ENCODE results near the gene EIF2B5. TPM values are rescaled to one million over a fixed set of nuclear protein-coding genes. Genes with fewer than 3 reads are reported as not detected.

Gene EIF2B5
- total RNA-seq, 1 donor from 2014 or later = 38.1 TPM

GRCh38 chr3:184176377-184177330 lies 41.5 kb downstream of the EIF2B5 start:
- H3K27ac ChIP-seq (ENCODE audit: low read depth, low read length) = peak overlapping the region; percentile 93
- H3K9me3 ChIP-seq (ENCODE audit: control insufficient read depth in 3 of 3, low read length in 3 of 3) = no peaks in the 10 kb centered on the region
- peaks cover 51 to 58% (median 52%) of the 10 kb centered on the region in 3 donors for H3K36me3 ChIP-seq (ENCODE audit: control insufficient read depth in 3 of 3, insufficient read depth in 3 of 3, low read length in 3 of 3)
- H3K27me3 ChIP-seq (ENCODE audit: control insufficient read depth in 3 of 3, insufficient read depth in 3 of 3, low read length in 3 of 3) = no peaks in the 10 kb centered on the region
- H3K4me1 ChIP-seq (ENCODE audit: control insufficient read depth in 3 of 3, insufficient read depth in 3 of 3, low read length in 3 of 3) = peaks cover 40 to 56% (median 42%) of the 10 kb centered on the region in 3 donors
- H3K9ac ChIP-seq (ENCODE audit: low read depth in 1 of 3, low read length in 3 of 3) = peak overlapping the region; percentile 92 to 99 (median 99)
- peak overlapping the region; percentile 91 to 98 (median 98) for H3K4me3 ChIP-seq (ENCODE audit: low read length in 3 of 3)

GRCh38 chr3:184177331-184177731 lies 42.2 kb downstream of the EIF2B5 start:
- Histone ChIP-seq H3K9me3 (ENCODE audit: control insufficient read depth in 3 of 3, low read length in 3 of 3) (no peaks in the 10 kb centered on the region), H3K4me1 (ENCODE audit: control insufficient read depth in 3 of 3, insufficient read depth in 3 of 3, low read length in 3 of 3) (peaks cover 40 to 56% (median 40%) of the 10 kb centered on the region in 3 donors), H3K27me3 (ENCODE audit: control insufficient read depth in 3 of 3, insufficient read depth in 3 of 3, low read length in 3 of 3) (no peaks in the 10 kb centered on the region), H3K27ac (ENCODE audit: low read depth, low read length) (peak overlapping the region; percentile 93), H3K9ac (ENCODE audit: low read depth in 1 of 3, low read length in 3 of 3) (peak overlapping the region; percentile 92 to 99 (median 99)), H3K36me3 (ENCODE audit: control insufficient read depth in 3 of 3, insufficient read depth in 3 of 3, low read length in 3 of 3) (peaks cover 53 to 58% (median 55%) of the 10 kb centered on the region in 3 donors), H3K4me3 (ENCODE audit: low read length in 3 of 3) (peak overlapping the region; percentile 91 to 98 (median 98))

GRCh38 chr3:184177767-184178306 lies 42.7 kb downstream of the EIF2B5 start:
- H3K4me3 ChIP-seq (ENCODE audit: low read length in 3 of 3) = peak overlapping the region in 2 of 3 donors; percentile 91 to 98
- no peaks in the 10 kb centered on the region for H3K9me3 ChIP-seq (ENCODE audit: control insufficient read depth in 3 of 3, low read length in 3 of 3)
- peaks cover 58 to 62% (median 60%) of the 10 kb centered on the region in 3 donors for H3K36me3 ChIP-seq (ENCODE audit: control insufficient read depth in 3 of 3, insufficient read depth in 3 of 3, low read length in 3 of 3)
- H3K9ac ChIP-seq (ENCODE audit: low read depth in 1 of 3, low read length in 3 of 3) = peak overlapping the region in 1 of 3 donors; percentile 99
- H3K27me3 ChIP-seq (ENCODE audit: control insufficient read depth in 3 of 3, insufficient read depth in 3 of 3, low read length in 3 of 3) = no peaks in the 10 kb centered on the region
- peaks cover 40 to 56% (median 40%) of the 10 kb centered on the region in 3 donors for H3K4me1 ChIP-seq (ENCODE audit: control insufficient read depth in 3 of 3, insufficient read depth in 3 of 3, low read length in 3 of 3)
- peak overlapping the region; percentile 93 for H3K27ac ChIP-seq (ENCODE audit: low read depth, low read length)

- peak overlapping the region in 2 of 3 donors; percentile 8 to 38 for H3K9ac ChIP-seq (ENCODE audit: low read depth in 1 of 3, low read length in 3 of 3)
- no peak overlapping the region for H3K27ac ChIP-seq (ENCODE audit: low read depth, low read length)
- H3K4me1 ChIP-seq (ENCODE audit: control insufficient read depth in 3 of 3, insufficient read depth in 3 of 3, low read length in 3 of 3) = peaks cover 38 to 55% (median 39%) of the 10 kb centered on the region in 3 donors
- no peak overlapping the region for H3K4me3 ChIP-seq (ENCODE audit: low read length in 3 of 3)
- H3K36me3 ChIP-seq (ENCODE audit: control insufficient read depth in 3 of 3, insufficient read depth in 3 of 3, low read length in 3 of 3) = peaks cover 66 to 68% (median 66%) of the 10 kb centered on the region in 3 donors
- H3K9me3 ChIP-seq (ENCODE audit: control insufficient read depth in 3 of 3, low read length in 3 of 3) = no peaks in the 10 kb centered on the region
- H3K27me3 ChIP-seq (ENCODE audit: control insufficient read depth in 3 of 3, insufficient read depth in 3 of 3, low read length in 3 of 3) = no peaks in the 10 kb centered on the region
Measured at GRCh38 chr3:184178521-184179138, 43.5 kb downstream of the EIF2B5 start.

GRCh38 chr3:184180165-184180564 lies 45.0 kb downstream of the EIF2B5 start:
- Histone ChIP-seq H3K4me3 (ENCODE audit: low read length in 3 of 3) (no peak overlapping the region), H3K9ac (ENCODE audit: low read depth in 1 of 3, low read length in 3 of 3) (peak overlapping the region in 1 of 3 donors; percentile 8), H3K36me3 (ENCODE audit: control insufficient read depth in 3 of 3, insufficient read depth in 3 of 3, low read length in 3 of 3) (peaks cover 72 to 73% (median 73%) of the 10 kb centered on the region in 3 donors), H3K9me3 (ENCODE audit: control insufficient read depth in 3 of 3, low read length in 3 of 3) (no peaks in the 10 kb centered on the region), H3K27ac (ENCODE audit: low read depth, low read length) (no peak overlapping the region), H3K4me1 (ENCODE audit: control insufficient read depth in 3 of 3, insufficient read depth in 3 of 3, low read length in 3 of 3) (peaks cover 33 to 47% (median 34%) of the 10 kb centered on the region in 3 donors), H3K27me3 (ENCODE audit: control insufficient read depth in 3 of 3, insufficient read depth in 3 of 3, low read length in 3 of 3) (no peaks in the 10 kb centered on the region)

- H3K9ac ChIP-seq (ENCODE audit: low read depth in 1 of 3, low read length in 3 of 3) = no peak overlapping the region
- peaks cover 26 to 44% (median 28%) of the 10 kb centered on the region in 3 donors for H3K4me1 ChIP-seq (ENCODE audit: control insufficient read depth in 3 of 3, insufficient read depth in 3 of 3, low read length in 3 of 3)
- no peak overlapping the region for H3K4me3 ChIP-seq (ENCODE audit: low read length in 3 of 3)
- H3K27me3 ChIP-seq (ENCODE audit: control insufficient read depth in 3 of 3, insufficient read depth in 3 of 3, low read length in 3 of 3) = no peaks in the 10 kb centered on the region
- no peaks in the 10 kb centered on the region for H3K9me3 ChIP-seq (ENCODE audit: control insufficient read depth in 3 of 3, low read length in 3 of 3)
- H3K27ac ChIP-seq (ENCODE audit: low read depth, low read length) = no peak overlapping the region
- peaks cover 72 to 73% (median 73%) of the 10 kb centered on the region in 3 donors for H3K36me3 ChIP-seq (ENCODE audit: control insufficient read depth in 3 of 3, insufficient read depth in 3 of 3, low read length in 3 of 3)
Measured at GRCh38 chr3:184181596-184181995, 46.4 kb downstream of the EIF2B5 start.

GRCh38 chr3:184183679-184184078 lies 48.5 kb downstream of the EIF2B5 start:
- Histone ChIP-seq H3K4me3 (ENCODE audit: low read length in 3 of 3) (no peak overlapping the region), H3K4me1 (ENCODE audit: control insufficient read depth in 3 of 3, insufficient read depth in 3 of 3, low read length in 3 of 3) (peaks cover 25 to 44% (median 25%) of the 10 kb centered on the region in 3 donors), H3K9ac (ENCODE audit: low read depth in 1 of 3, low read length in 3 of 3) (no peak overlapping the region), H3K27me3 (ENCODE audit: control insufficient read depth in 3 of 3, insufficient read depth in 3 of 3, low read length in 3 of 3) (no peaks in the 10 kb centered on the region), H3K9me3 (ENCODE audit: control insufficient read depth in 3 of 3, low read length in 3 of 3) (no peaks in the 10 kb centered on the region), H3K36me3 (ENCODE audit: control insufficient read depth in 3 of 3, insufficient read depth in 3 of 3, low read length in 3 of 3) (peaks cover 60 to 71% (median 70%) of the 10 kb centered on the region in 3 donors), H3K27ac (ENCODE audit: low read depth, low read length) (no peak overlapping the region)

- peak overlapping the region in 2 of 3 donors; percentile 81 to 88 for H3K9ac ChIP-seq (ENCODE audit: low read depth in 1 of 3, low read length in 3 of 3)
- H3K27me3 ChIP-seq (ENCODE audit: control insufficient read depth in 3 of 3, insufficient read depth in 3 of 3, low read length in 3 of 3) = no peaks in the 10 kb centered on the region
- peak overlapping the region; percentile 89 for H3K27ac ChIP-seq (ENCODE audit: low read depth, low read length)
- peaks cover 28 to 47% (median 29%) of the 10 kb centered on the region in 3 donors for H3K4me1 ChIP-seq (ENCODE audit: control insufficient read depth in 3 of 3, insufficient read depth in 3 of 3, low read length in 3 of 3)
- H3K9me3 ChIP-seq (ENCODE audit: control insufficient read depth in 3 of 3, low read length in 3 of 3) = no peaks in the 10 kb centered on the region
- H3K4me3 ChIP-seq (ENCODE audit: low read length in 3 of 3) = peak overlapping the region in 1 of 3 donors; percentile 69
- H3K36me3 ChIP-seq (ENCODE audit: control insufficient read depth in 3 of 3, insufficient read depth in 3 of 3, low read length in 3 of 3) = peaks cover 60 to 71% (median 71%) of the 10 kb centered on the region in 3 donors
Measured at GRCh38 chr3:184184546-184185230, 49.5 kb downstream of the EIF2B5 start.

GRCh38 chr3:184185461-184186183 lies 50.5 kb downstream of the EIF2B5 start:
- H3K9me3 ChIP-seq (ENCODE audit: control insufficient read depth in 3 of 3, low read length in 3 of 3) = no peaks in the 10 kb centered on the region
- peaks cover 60 to 71% (median 71%) of the 10 kb centered on the region in 3 donors for H3K36me3 ChIP-seq (ENCODE audit: control insufficient read depth in 3 of 3, insufficient read depth in 3 of 3, low read length in 3 of 3)
- H3K9ac ChIP-seq (ENCODE audit: low read depth in 1 of 3, low read length in 3 of 3) = peak overlapping the region; percentile 91 to 99 (median 98)
- peak overlapping the region; percentile 89 for H3K27ac ChIP-seq (ENCODE audit: low read depth, low read length)
- H3K4me1 ChIP-seq (ENCODE audit: control insufficient read depth in 3 of 3, insufficient read depth in 3 of 3, low read length in 3 of 3) = peaks cover 28 to 42% (median 29%) of the 10 kb centered on the region in 3 donors
- H3K4me3 ChIP-seq (ENCODE audit: low read length in 3 of 3) = peak overlapping the region; percentile 99 to 100 (median 100)
- no peaks in the 10 kb centered on the region for H3K27me3 ChIP-seq (ENCODE audit: control insufficient read depth in 3 of 3, insufficient read depth in 3 of 3, low read length in 3 of 3)

All from skeletal muscle tissue (tissue), 4 donors.